ENCODE results near the gene DNAJC4. TPM values are rescaled to one million over a fixed set of nuclear protein-coding genes. Genes with fewer than 3 reads are reported as not detected.

DNAJC4 gene
- total and polyA plus RNA-seq, 2 of the 8 experiments (the other 6 are each of a cell fraction or from before 2014, with no cell fraction given), result 14.6 to 31.0 TPM

DNA sequence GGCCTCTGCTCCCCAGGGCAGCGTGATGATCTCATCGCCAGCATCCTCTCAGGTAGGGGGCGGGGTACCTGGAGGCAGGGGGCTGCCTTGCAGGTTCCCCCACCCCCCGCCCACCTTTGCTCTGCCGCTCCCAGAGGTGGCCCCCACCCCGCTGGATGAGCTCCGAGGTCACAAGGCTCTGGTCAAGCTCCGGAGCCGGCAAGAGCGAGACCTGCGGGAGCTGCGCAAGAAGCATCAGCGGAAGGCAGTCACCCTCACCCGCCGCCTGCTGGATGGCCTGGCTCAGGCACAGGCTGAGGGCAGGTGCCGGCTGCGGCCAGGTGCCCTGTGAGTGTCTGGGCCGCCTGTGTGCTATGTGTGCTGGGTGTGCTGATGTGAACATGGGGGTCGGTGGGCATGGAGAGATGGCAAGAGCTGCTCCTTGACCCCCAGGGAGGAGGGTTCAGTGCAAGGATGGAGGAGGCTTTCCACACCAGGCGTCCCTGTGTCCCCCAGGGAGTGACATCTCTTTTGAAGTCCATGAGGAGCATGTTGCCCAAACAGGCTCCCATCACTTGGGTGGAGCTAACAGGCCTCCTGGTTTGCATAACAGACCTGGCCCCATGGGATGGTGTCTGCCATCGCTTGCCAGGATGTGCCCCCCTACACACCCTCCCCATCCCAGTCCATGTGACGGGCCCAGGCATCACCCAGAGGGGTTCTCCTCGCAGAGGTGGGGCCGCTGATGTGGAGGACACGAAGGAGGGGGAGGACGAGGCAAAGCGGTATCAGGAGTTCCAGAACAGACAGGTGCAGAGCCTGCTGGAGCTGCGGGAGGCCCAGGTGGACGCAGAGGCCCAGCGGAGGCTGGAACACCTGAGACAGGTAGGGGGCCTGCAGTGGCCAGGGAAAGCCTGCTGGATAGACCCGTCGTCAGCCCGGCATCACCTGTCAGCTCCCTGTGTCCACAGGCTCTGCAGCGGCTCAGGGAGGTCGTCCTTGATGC, 35.1 kb downstream of the DNAJC4 start (continued):
- no peak for TF ChIP-seq RFX5 (IDR thresholded peaks at IDR 0.05; ENCODE audit: borderline replicate concordance, low read depth, low read length)
- TF ChIP-seq JUND (IDR thresholded peaks at IDR 0.05; ENCODE audit: low read length), result no peak
- TF ChIP-seq TBP (IDR thresholded peaks at IDR 0.05; ENCODE audit: low read depth, low read length), result no peak
- no peak for TF ChIP-seq TEAD4 (IDR thresholded peaks at IDR 0.05; ENCODE audit: low read depth, low read length)
- no peak for TF ChIP-seq RAD21 (IDR thresholded peaks at IDR 0.05 in 1 of 2, conservative IDR thresholded peaks at IDR 0.05 in 1 of 2; ENCODE audit: low read depth in 2 of 2, low read length in 2 of 2)
- TF ChIP-seq, protein P1, sequence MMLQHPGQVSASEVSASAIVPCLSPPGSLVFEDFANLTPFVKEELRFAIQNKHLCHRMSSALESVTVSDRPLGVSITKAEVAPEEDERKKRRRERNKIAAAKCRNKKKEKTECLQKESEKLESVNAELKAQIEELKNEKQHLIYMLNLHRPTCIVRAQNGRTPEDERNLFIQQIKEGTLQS (IDR thresholded peaks at IDR 0.05; ENCODE audit: insufficient read depth, low read depth, low read length), result no peak
- TF ChIP-seq ZNF274 (IDR thresholded peaks at IDR 0.05; ENCODE audit: borderline replicate concordance, extremely low read depth, low read length), result no peak
- TF ChIP-seq RBBP5 (IDR thresholded peaks at IDR 0.05; ENCODE audit: borderline replicate concordance, low read depth, low read length), result no peak

All from H1 (cell line).